ENCODE measurements around the gene SFT2D1. TPM values are rescaled to one million over a fixed set of nuclear protein-coding genes. Genes with fewer than 3 reads are reported as not detected.

Gene SFT2D1
- total RNA-seq, 1 donor from 2014 or later: 23.3 TPM

- H3K27ac ChIP-seq: peak overlapping the region; percentile 89
- peak overlapping the region; percentile 91 to 95 for H3K4me3 ChIP-seq
- H3K27me3 ChIP-seq: no peaks in the 10 kb centered on the region
- no peak for DNase-seq (ENCODE audit: extremely low spot score in 2 of 2)
- no peaks in the 10 kb centered on the region for H3K9me3 ChIP-seq
- peaks cover 18% of the 10 kb centered on the region for H3K4me1 ChIP-seq
- no peaks in the 10 kb centered on the region for H3K36me3 ChIP-seq
- no peak for TF ChIP-seq CTCF (IDR thresholded peaks at IDR 0.05)
- no peak for TF ChIP-seq POLR2AphosphoS5 (IDR thresholded peaks at IDR 0.05; ENCODE audit: insufficient read depth in 1 of 2, low read depth in 1 of 2)
- TF ChIP-seq POLR2A (IDR thresholded peaks at IDR 0.05): no peak
- intact Hi-C loops (cut with DNase I): loop anchor here (5.0 to 10.0 kb wide), 2 partner anchors 47 to 246 kb away; partner anchors contain the start of gene RPS6KA2
Observed at GRCh38 chr6:166381381-166381732, 39.0 kb upstream of the SFT2D1 start.

GRCh38 chr6:166379800-166380199 is 37.5 kb upstream of the SFT2D1 start:
- Histone ChIP-seq H3K9me3 (no peaks in the 10 kb centered on the region), H3K27ac (no peak overlapping the region), H3K36me3 (no peaks in the 10 kb centered on the region), H3K4me1 (peaks cover 18% of the 10 kb centered on the region), H3K27me3 (no peaks in the 10 kb centered on the region), H3K4me3 (no peak overlapping the region)
- DNase-seq (ENCODE audit: extremely low spot score in 2 of 2): no peak
- intact Hi-C loops (cut with DNase I): loop anchor here (5.0 to 10.0 kb wide), 2 partner anchors 45 to 248 kb away; partner anchors contain the start of gene RPS6KA2
- TF ChIP-seq CTCF (IDR thresholded peaks at IDR 0.05) (no peak), POLR2A (IDR thresholded peaks at IDR 0.05) (no peak), POLR2AphosphoS5 (IDR thresholded peaks at IDR 0.05; ENCODE audit: insufficient read depth in 1 of 2, low read depth in 1 of 2) (no peak)

GRCh38 chr6:166379103-166379586 is 36.8 kb upstream of the SFT2D1 start:
- intact Hi-C loops (cut with DNase I): no loop called here

GRCh38 chr6:166377721-166378120 is 35.4 kb upstream of the SFT2D1 start:
- TF ChIP-seq POLR2A (IDR thresholded peaks at IDR 0.05): no peak
- TF ChIP-seq POLR2AphosphoS5 (IDR thresholded peaks at IDR 0.05; ENCODE audit: insufficient read depth in 1 of 2, low read depth in 1 of 2): no peak
- TF ChIP-seq CTCF (IDR thresholded peaks at IDR 0.05): no peak
- DNase-seq (ENCODE audit: extremely low spot score in 2 of 2): no peak
- H3K9me3 ChIP-seq: no peaks in the 10 kb centered on the region
- no peaks in the 10 kb centered on the region for H3K27me3 ChIP-seq
- H3K4me3 ChIP-seq: no peak overlapping the region
- H3K27ac ChIP-seq: no peak overlapping the region
- H3K4me1 ChIP-seq: peaks cover 10% of the 10 kb centered on the region
- no peaks in the 10 kb centered on the region for H3K36me3 ChIP-seq
- intact Hi-C loops (cut with DNase I): no loop called here

More at GRCh38 chr6:166379103-166379586, 36.8 kb upstream of the SFT2D1 start:
- Histone ChIP-seq H3K4me3 (no peak overlapping the region), H3K9me3 (no peaks in the 10 kb centered on the region), H3K4me1 (peaks cover 16% of the 10 kb centered on the region), H3K27me3 (no peaks in the 10 kb centered on the region), H3K36me3 (no peaks in the 10 kb centered on the region), H3K27ac (no peak overlapping the region)
- no peak for DNase-seq (ENCODE audit: extremely low spot score in 2 of 2)
- TF ChIP-seq CTCF (IDR thresholded peaks at IDR 0.05) (no peak), POLR2AphosphoS5 (IDR thresholded peaks at IDR 0.05; ENCODE audit: insufficient read depth in 1 of 2, low read depth in 1 of 2) (no peak), POLR2A (IDR thresholded peaks at IDR 0.05) (no peak)

GRCh38 chr6:166375013-166375412 is 32.7 kb upstream of the SFT2D1 start:
- no peak for DNase-seq (ENCODE audit: extremely low spot score in 2 of 2)
- H3K27ac ChIP-seq: no peak overlapping the region
- H3K27me3 ChIP-seq: no peaks in the 10 kb centered on the region
- no peak overlapping the region for H3K4me3 ChIP-seq
- H3K36me3 ChIP-seq: no peaks in the 10 kb centered on the region
- no peaks in the 10 kb centered on the region for H3K4me1 ChIP-seq
- no peaks in the 10 kb centered on the region for H3K9me3 ChIP-seq
- TF ChIP-seq CTCF (IDR thresholded peaks at IDR 0.05) (no peak), POLR2A (IDR thresholded peaks at IDR 0.05) (no peak), POLR2AphosphoS5 (IDR thresholded peaks at IDR 0.05; ENCODE audit: insufficient read depth in 1 of 2, low read depth in 1 of 2) (no peak)
- intact Hi-C loops (cut with DNase I): no loop called here
